ENCODE measurements around the gene SH3YL1. TPM values are rescaled to one million over a fixed set of nuclear protein-coding genes. Genes with fewer than 3 reads are reported as not detected.

Gene SH3YL1
- polyA plus RNA-seq, 4 donors: 75.5 to 133 (median 107) TPM

DNA sequence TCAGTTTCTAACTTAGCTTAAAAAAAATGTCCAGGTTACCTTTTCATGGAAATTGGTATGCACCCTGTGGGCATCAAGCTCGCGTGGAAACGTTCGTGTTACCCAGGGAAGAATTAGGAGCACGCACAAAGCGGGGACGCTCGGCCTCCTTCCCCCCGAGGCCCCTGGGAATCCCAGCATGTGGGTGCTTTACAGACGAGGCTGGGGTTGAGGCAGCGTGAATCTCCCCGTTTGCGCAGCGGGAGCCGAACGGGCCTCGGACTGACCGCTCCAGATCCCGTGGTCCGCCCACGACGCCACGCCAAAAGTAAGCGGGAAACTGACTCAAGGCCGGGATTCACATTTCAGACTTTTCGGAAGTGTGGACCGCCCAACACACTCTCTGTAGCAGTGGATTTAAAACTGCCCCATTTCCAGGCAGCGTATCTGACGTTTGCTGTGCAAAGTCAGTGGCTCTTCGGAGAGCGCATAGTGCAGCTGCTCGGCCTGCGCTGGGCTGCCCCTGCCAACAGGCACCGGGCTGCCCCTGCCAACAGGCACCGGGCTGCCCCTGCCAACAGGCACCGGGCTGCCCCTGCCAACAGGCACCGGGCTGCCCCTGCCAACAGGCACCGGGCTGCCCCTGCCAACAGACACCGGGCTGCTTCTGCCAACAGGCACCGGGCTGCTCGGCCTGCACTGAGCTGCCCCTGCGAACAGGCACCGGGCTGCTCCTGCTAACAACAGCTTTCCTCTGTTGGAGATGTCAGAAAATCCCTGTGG lies 49.7 kb downstream of the SH3YL1 start:
- Histone ChIP-seq H3K27me3 (ENCODE audit: control insufficient read depth in 3 of 3, insufficient read depth in 3 of 3, low read length in 3 of 3) (peaks cover 0 to 3% (median 3%) of the 10 kb centered on the region in 3 donors), H3K4me1 (ENCODE audit: control insufficient read depth in 3 of 3, insufficient read depth in 2 of 3, low read depth in 1 of 3, low read length in 2 of 3) (no peaks in the 10 kb centered on the region), H3K36me3 (ENCODE audit: control insufficient read depth in 3 of 3, insufficient read depth in 2 of 3, low read depth in 1 of 3, low read length in 3 of 3) (peaks cover 0 to 7% (median 5%) of the 10 kb centered on the region in 3 donors), H3K9me3 (ENCODE audit: control insufficient read depth in 2 of 2, insufficient read depth in 1 of 2, low read depth in 1 of 2, low read length in 1 of 2) (peaks cover 0 to 5% of the 10 kb centered on the region in 2 donors), H3K27ac (ENCODE audit: low read depth in 1 of 3, low read length in 2 of 3) (no peak overlapping the region), H3K4me3 (ENCODE audit: low read depth in 1 of 3, low read length in 3 of 3) (no peak overlapping the region)
- DNase-seq (no peak), FAIRE-seq (no peak)
- WGBS, 3 donors: 91 to 94% (median 93%) methylated on average over 43 of the region's 43 CpGs

- peaks cover 0 to 6% of the 10 kb centered on the region in 2 donors for H3K9me3 ChIP-seq (ENCODE audit: control insufficient read depth in 2 of 2, insufficient read depth in 1 of 2, low read depth in 1 of 2, low read length in 1 of 2)
- H3K27me3 ChIP-seq (ENCODE audit: control insufficient read depth in 3 of 3, insufficient read depth in 3 of 3, low read length in 3 of 3): peaks cover 0 to 3% (median 3%) of the 10 kb centered on the region in 3 donors
- DNase-seq (no peak), FAIRE-seq (no peak)
- H3K27ac ChIP-seq (ENCODE audit: low read depth in 1 of 3, low read length in 2 of 3): no peak overlapping the region
- WGBS, 3 donors: 66 to 75% (median 75%) methylated on average over 5 of the region's 5 CpGs
- H3K4me1 ChIP-seq (ENCODE audit: control insufficient read depth in 3 of 3, insufficient read depth in 2 of 3, low read depth in 1 of 3, low read length in 2 of 3): no peaks in the 10 kb centered on the region
- H3K36me3 ChIP-seq (ENCODE audit: control insufficient read depth in 3 of 3, insufficient read depth in 2 of 3, low read depth in 1 of 3, low read length in 3 of 3): no peaks in the 10 kb centered on the region
- H3K4me3 ChIP-seq (ENCODE audit: low read depth in 1 of 3, low read length in 3 of 3): no peak overlapping the region
These were observed 52.2 kb downstream of the SH3YL1 start for GRCh38 chr2:211486-212184.

DNA sequence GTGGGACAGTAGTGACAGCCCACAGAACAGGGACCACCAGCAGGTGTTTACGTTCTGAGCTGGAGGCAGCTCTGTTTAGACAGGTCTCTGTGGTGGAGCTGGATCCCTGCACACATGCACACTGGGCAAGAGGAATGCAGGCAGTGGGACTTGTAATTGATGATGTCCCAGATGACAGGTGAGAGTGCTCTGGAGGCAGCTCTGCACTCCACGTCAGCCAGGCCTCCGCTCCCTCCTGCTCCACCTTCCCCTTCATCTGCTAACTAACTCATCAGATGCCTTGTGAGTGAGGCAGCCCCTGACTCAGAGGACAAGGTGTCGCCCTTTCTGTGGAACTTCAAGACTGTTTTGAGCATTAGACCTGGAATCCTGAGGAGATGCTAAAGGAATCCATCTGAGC lies 53.2 kb downstream of the SH3YL1 start:
- no peak overlapping the region for H3K4me3 ChIP-seq (ENCODE audit: low read depth in 1 of 3, low read length in 3 of 3)
- 71 to 78% (median 73%) methylated on average over 4 of the region's 4 CpGs for WGBS, 3 donors
- no peaks in the 10 kb centered on the region for H3K4me1 ChIP-seq (ENCODE audit: control insufficient read depth in 3 of 3, insufficient read depth in 2 of 3, low read depth in 1 of 3, low read length in 2 of 3)
- FAIRE-seq: no peak
- no peak for DNase-seq
- no peaks in the 10 kb centered on the region for H3K36me3 ChIP-seq (ENCODE audit: control insufficient read depth in 3 of 3, insufficient read depth in 2 of 3, low read depth in 1 of 3, low read length in 3 of 3)
- peaks cover 0 to 3% (median 3%) of the 10 kb centered on the region in 3 donors for H3K27me3 ChIP-seq (ENCODE audit: control insufficient read depth in 3 of 3, insufficient read depth in 3 of 3, low read length in 3 of 3)
- peaks cover 0 to 7% of the 10 kb centered on the region in 2 donors for H3K9me3 ChIP-seq (ENCODE audit: control insufficient read depth in 2 of 2, insufficient read depth in 1 of 2, low read depth in 1 of 2, low read length in 1 of 2)
- H3K27ac ChIP-seq (ENCODE audit: low read depth in 1 of 3, low read length in 2 of 3): no peak overlapping the region

- FAIRE-seq (no peak), DNase-seq (no peak)
- Histone ChIP-seq H3K27me3 (ENCODE audit: control insufficient read depth in 3 of 3, insufficient read depth in 3 of 3, low read length in 3 of 3) (peaks cover 0 to 3% (median 3%) of the 10 kb centered on the region in 3 donors), H3K9me3 (ENCODE audit: control insufficient read depth in 2 of 2, insufficient read depth in 1 of 2, low read depth in 1 of 2, low read length in 1 of 2) (peaks cover 0 to 7% of the 10 kb centered on the region in 2 donors), H3K4me1 (ENCODE audit: control insufficient read depth in 3 of 3, insufficient read depth in 2 of 3, low read depth in 1 of 3, low read length in 2 of 3) (no peaks in the 10 kb centered on the region), H3K4me3 (ENCODE audit: low read depth in 1 of 3, low read length in 3 of 3) (no peak overlapping the region), H3K27ac (ENCODE audit: low read depth in 1 of 3, low read length in 2 of 3) (no peak overlapping the region), H3K36me3 (ENCODE audit: control insufficient read depth in 3 of 3, insufficient read depth in 2 of 3, low read depth in 1 of 3, low read length in 3 of 3) (no peaks in the 10 kb centered on the region)
- 40 to 49% (median 43%) methylated on average over 2 of the region's 2 CpGs for WGBS, 3 donors
These were observed 54.4 kb downstream of the SH3YL1 start for GRCh38 chr2:209470-209869.

- H3K4me3 ChIP-seq (ENCODE audit: low read depth in 1 of 3, low read length in 3 of 3): no peak overlapping the region
- H3K27ac ChIP-seq (ENCODE audit: low read depth in 1 of 3, low read length in 2 of 3): no peak overlapping the region
- H3K4me1 ChIP-seq (ENCODE audit: control insufficient read depth in 3 of 3, insufficient read depth in 2 of 3, low read depth in 1 of 3, low read length in 2 of 3): no peaks in the 10 kb centered on the region
- H3K36me3 ChIP-seq (ENCODE audit: control insufficient read depth in 3 of 3, insufficient read depth in 2 of 3, low read depth in 1 of 3, low read length in 3 of 3): no peaks in the 10 kb centered on the region
- WGBS, 3 donors: 17 to 71% (median 47%) methylated on average over 1 of the region's 1 CpG
- H3K9me3 ChIP-seq (ENCODE audit: control insufficient read depth in 2 of 2, insufficient read depth in 1 of 2, low read depth in 1 of 2, low read length in 1 of 2): peaks cover 0 to 7% of the 10 kb centered on the region in 2 donors
- FAIRE-seq (no peak), DNase-seq (no peak)
- H3K27me3 ChIP-seq (ENCODE audit: control insufficient read depth in 3 of 3, insufficient read depth in 3 of 3, low read length in 3 of 3): peaks cover 0 to 3% (median 3%) of the 10 kb centered on the region in 3 donors
These were observed 55.5 kb downstream of the SH3YL1 start for GRCh38 chr2:208335-208734.

GRCh38 chr2:203984-204383 lies 59.8 kb downstream of the SH3YL1 start:
- DNase-seq: no peak
- H3K9me3 ChIP-seq (ENCODE audit: control insufficient read depth in 2 of 2, insufficient read depth in 1 of 2, low read depth in 1 of 2, low read length in 1 of 2): peaks cover 0 to 2% of the 10 kb centered on the region in 2 donors
- no peaks in the 10 kb centered on the region for H3K27me3 ChIP-seq (ENCODE audit: control insufficient read depth in 3 of 3, insufficient read depth in 3 of 3, low read length in 3 of 3)
- FAIRE-seq: no peak
- no peak overlapping the region for H3K4me3 ChIP-seq (ENCODE audit: low read depth in 1 of 3, low read length in 3 of 3)
- no peak overlapping the region for H3K27ac ChIP-seq (ENCODE audit: low read depth in 1 of 3, low read length in 2 of 3)
- no peaks in the 10 kb centered on the region for H3K4me1 ChIP-seq (ENCODE audit: control insufficient read depth in 3 of 3, insufficient read depth in 2 of 3, low read depth in 1 of 3, low read length in 2 of 3)
- no peaks in the 10 kb centered on the region for H3K36me3 ChIP-seq (ENCODE audit: control insufficient read depth in 3 of 3, insufficient read depth in 2 of 3, low read depth in 1 of 3, low read length in 3 of 3)
- 48 to 66% (median 62%) methylated on average over 2 of the region's 2 CpGs for WGBS, 3 donors

DNA sequence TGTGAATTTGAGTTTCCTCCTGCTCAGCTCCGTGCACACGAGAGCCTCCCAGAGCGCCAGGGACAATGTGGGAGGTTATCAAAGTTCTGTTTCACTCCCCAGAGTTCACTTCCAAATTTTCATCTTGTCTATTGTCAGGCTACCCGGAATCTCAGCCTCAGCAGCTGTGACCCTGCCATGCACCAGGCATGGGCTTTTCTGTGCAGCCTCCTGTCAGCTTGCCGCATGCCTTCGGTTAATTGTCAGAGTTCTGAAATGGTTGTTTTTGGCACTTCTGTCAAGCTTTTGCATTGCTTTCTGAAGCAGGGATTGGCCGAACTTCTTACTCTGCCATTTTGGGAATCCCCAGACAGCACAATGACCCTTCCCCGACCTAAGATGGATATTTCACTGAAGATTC lies 60.4 kb downstream of the SH3YL1 start:
- H3K4me3 ChIP-seq (ENCODE audit: low read depth in 1 of 3, low read length in 3 of 3): no peak overlapping the region
- DNase-seq (no peak), FAIRE-seq (no peak)
- 77 to 85% (median 83%) methylated on average over 8 of the region's 8 CpGs for WGBS, 3 donors
- no peaks in the 10 kb centered on the region for H3K4me1 ChIP-seq (ENCODE audit: control insufficient read depth in 3 of 3, insufficient read depth in 2 of 3, low read depth in 1 of 3, low read length in 2 of 3)
- no peaks in the 10 kb centered on the region for H3K27me3 ChIP-seq (ENCODE audit: control insufficient read depth in 3 of 3, insufficient read depth in 3 of 3, low read length in 3 of 3)
- no peak overlapping the region for H3K27ac ChIP-seq (ENCODE audit: low read depth in 1 of 3, low read length in 2 of 3)
- H3K36me3 ChIP-seq (ENCODE audit: control insufficient read depth in 3 of 3, insufficient read depth in 2 of 3, low read depth in 1 of 3, low read length in 3 of 3): no peaks in the 10 kb centered on the region
- H3K9me3 ChIP-seq (ENCODE audit: control insufficient read depth in 2 of 2, insufficient read depth in 1 of 2, low read depth in 1 of 2, low read length in 1 of 2): peaks cover 0 to 2% of the 10 kb centered on the region in 2 donors

DNA sequence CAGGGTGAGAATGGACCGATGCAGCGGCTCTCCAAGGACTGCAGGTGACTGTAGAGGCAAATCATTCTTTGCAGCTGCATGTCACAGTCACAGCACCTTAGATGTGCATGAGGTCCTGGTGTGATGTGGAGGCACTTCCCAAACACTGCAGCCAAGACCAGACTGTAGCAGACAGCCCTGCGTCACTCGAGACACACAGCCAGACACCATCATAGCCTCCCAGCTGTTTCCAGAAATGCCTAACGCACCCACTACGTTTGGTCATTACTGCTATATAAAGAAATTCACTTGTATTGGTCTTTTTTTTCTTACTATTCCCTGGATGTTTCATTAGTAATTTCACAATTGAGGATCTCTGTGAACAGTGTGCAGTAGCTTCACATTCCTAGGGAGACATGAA lies 60.9 kb downstream of the SH3YL1 start:
- Histone ChIP-seq H3K27me3 (ENCODE audit: control insufficient read depth in 3 of 3, insufficient read depth in 3 of 3, low read length in 3 of 3) (no peaks in the 10 kb centered on the region), H3K36me3 (ENCODE audit: control insufficient read depth in 3 of 3, insufficient read depth in 2 of 3, low read depth in 1 of 3, low read length in 3 of 3) (no peaks in the 10 kb centered on the region), H3K4me3 (ENCODE audit: low read depth in 1 of 3, low read length in 3 of 3) (no peak overlapping the region), H3K27ac (ENCODE audit: low read depth in 1 of 3, low read length in 2 of 3) (no peak overlapping the region), H3K4me1 (ENCODE audit: control insufficient read depth in 3 of 3, insufficient read depth in 2 of 3, low read depth in 1 of 3, low read length in 2 of 3) (no peaks in the 10 kb centered on the region), H3K9me3 (ENCODE audit: control insufficient read depth in 2 of 2, insufficient read depth in 1 of 2, low read depth in 1 of 2, low read length in 1 of 2) (peaks cover 0 to 2% of the 10 kb centered on the region in 2 donors)
- WGBS, 3 donors: 75 to 85% (median 84%) methylated on average over 6 of the region's 6 CpGs
- no peak for FAIRE-seq
- no peak for DNase-seq
